Measurements from ENCODE around the gene ADAM19. TPM values are rescaled to one million over a fixed set of nuclear protein-coding genes. Genes with fewer than 3 reads are reported as not detected.

The ADAM19 gene
- total and polyA plus RNA-seq, 2 of the 4 experiments (the other 2 are of a cell fraction): 35.5 to 49.2 TPM

- TF ChIP-seq SMC3 (IDR thresholded peaks at IDR 0.05; ENCODE audit: low read depth, low read length) (no peak), MAFK (IDR thresholded peaks at IDR 0.05; ENCODE audit: low read depth, low read length) (no peak)
Measured at GRCh38 chr5:157610990-157611389, 35.4 kb upstream of the ADAM19 start (continued).

- POLR2A ChIA-PET (ENCODE audit: unreplicated experiment): interaction anchor here (0.5 kb wide), 1 partner anchor 36 kb away, joined by 7 read pairs; no protein-coding TSS in a partner anchor
- dilution Hi-C loops (cut with HindIII; ENCODE audit: low sequenced_read_pairs, unreplicated experiment): no loop called here
Measured at GRCh38 chr5:157608972-157609565, 33.5 kb upstream of the ADAM19 start.

More at GRCh38 chr5:157608972-157609565, 33.5 kb upstream of the ADAM19 start:
- Histone ChIP-seq H2AFZ (replicated peaks; ENCODE audit: low read length, poor library complexity) (no peak overlapping the region), H4K91ac (ENCODE audit: insufficient read depth, low read depth, low read length) (no peak overlapping the region), H3K14ac (replicated peaks; ENCODE audit: low read depth, low read length) (no peak overlapping the region), H3K4me2 (ENCODE audit: low read depth, low read length) (no peak overlapping the region), H4K20me1 (ENCODE audit: insufficient read depth, low read length) (no peaks in the 10 kb centered on the region), H3K9me1 (ENCODE audit: insufficient read depth, low read length) (peaks cover 12% of the 10 kb centered on the region), H4K5ac (ENCODE audit: low read depth, low read length) (no peak overlapping the region), H2BK20ac (ENCODE audit: low read depth, low read length) (0 out of 2 replicates have a peak overlapping the region, but pooled peaks have one; percentile 35), H2BK120ac (ENCODE audit: low read depth, low read length) (peak overlapping the region; percentile 20; the same call in 1 of the 2 replicates), H3K36me3 (ENCODE audit: control insufficient read depth, insufficient read depth, low read length) (no peaks in the 10 kb centered on the region), H3K9ac (ENCODE audit: low read depth, low read length) (no peak overlapping the region), H3K4ac (ENCODE audit: low read depth, low read length) (peak overlapping the region; percentile 1; the same call in 1 of the 2 replicates), H3K27me3 (ENCODE audit: control insufficient read depth, insufficient read depth, low read length) (no peaks in the 10 kb centered on the region), H3K9me3 (ENCODE audit: control insufficient read depth, insufficient read depth, low read length) (no peaks in the 10 kb centered on the region), H3K79me1 (ENCODE audit: low read depth in 1 of 2, low read length in 2 of 2) (no peaks in the 10 kb centered on the region; a peak in 1 of 4 replicates), H3K18ac (ENCODE audit: low read depth, low read length) (no peak overlapping the region), H3K27ac (ENCODE audit: insufficient read depth, low read length) (no peak overlapping the region), H2BK15ac (ENCODE audit: low read depth, low read length) (0 out of 3 replicates have a peak overlapping the region, but pooled peaks have one; percentile 39), H2AK5ac (ENCODE audit: low read depth, low read length) (0 out of 2 replicates have a peak overlapping the region, but pooled peaks have one; percentile 24), H2AK9ac (replicated peaks; ENCODE audit: low read depth, low read length, poor library complexity) (no peak overlapping the region), H3K4me3 (ENCODE audit: insufficient read depth, low read depth, low read length) (no peak overlapping the region), H4K8ac (ENCODE audit: low read depth in 2 of 2, low read length in 2 of 2) (no peak overlapping the region), H3K23ac (ENCODE audit: low read depth, low read length) (no peak overlapping the region), H3K4me1 (ENCODE audit: control insufficient read depth, insufficient read depth, low read length) (peaks cover 10% of the 10 kb centered on the region), H3K56ac (ENCODE audit: extremely low read depth, insufficient read depth, low read length) (no peak overlapping the region), H2BK5ac (ENCODE audit: low read depth, low read length, poor library complexity, severe bottlenecking) (no peak overlapping the region)
- ATAC-seq (ENCODE audit: low read depth) (no peak), DNase-seq (no peak)
- in situ Hi-C loops (cut with MboI; ENCODE audit: low sequenced_read_pairs) (no loop called here), intact Hi-C loops (cut with micrococcal nuclease) (no loop called here)
- BruUV-seq (replicated peaks): no TSS peak
- CTCF ChIA-PET: interaction anchor here (1.0 kb wide), 1 partner anchor 11 kb away, joined by 3 read pairs; no protein-coding TSS in a partner anchor
- TF ChIP-seq MXI1 (IDR thresholded peaks at IDR 0.05; ENCODE audit: borderline replicate concordance, low read depth, low read length) (no peak), ELK1 (IDR thresholded peaks at IDR 0.05; ENCODE audit: borderline replicate concordance, low read depth, low read length) (no peak), CHD1 (IDR thresholded peaks at IDR 0.05; ENCODE audit: low read depth, low read length) (no peak), CTCF (conservative IDR thresholded peaks at IDR 0.05; ENCODE audit: low read depth, low read length) (no peak)
- 90% methylated on average over 4 of the region's 8 CpGs; no CpG with 5 or more reads in 1 of the 2 experiments for WGBS, 2 experiments (ENCODE audit: extremely low coverage in 2 of 2, insufficient read length in 1 of 2)
